ENCODE measurements around the gene GNPTG. TPM values are rescaled to one million over a fixed set of nuclear protein-coding genes. Genes with fewer than 3 reads are reported as not detected.

The GNPTG gene
- total RNA-seq, 4 donors from 2014 or later = 51.1 to 117 (median 71.6) TPM

DNA sequence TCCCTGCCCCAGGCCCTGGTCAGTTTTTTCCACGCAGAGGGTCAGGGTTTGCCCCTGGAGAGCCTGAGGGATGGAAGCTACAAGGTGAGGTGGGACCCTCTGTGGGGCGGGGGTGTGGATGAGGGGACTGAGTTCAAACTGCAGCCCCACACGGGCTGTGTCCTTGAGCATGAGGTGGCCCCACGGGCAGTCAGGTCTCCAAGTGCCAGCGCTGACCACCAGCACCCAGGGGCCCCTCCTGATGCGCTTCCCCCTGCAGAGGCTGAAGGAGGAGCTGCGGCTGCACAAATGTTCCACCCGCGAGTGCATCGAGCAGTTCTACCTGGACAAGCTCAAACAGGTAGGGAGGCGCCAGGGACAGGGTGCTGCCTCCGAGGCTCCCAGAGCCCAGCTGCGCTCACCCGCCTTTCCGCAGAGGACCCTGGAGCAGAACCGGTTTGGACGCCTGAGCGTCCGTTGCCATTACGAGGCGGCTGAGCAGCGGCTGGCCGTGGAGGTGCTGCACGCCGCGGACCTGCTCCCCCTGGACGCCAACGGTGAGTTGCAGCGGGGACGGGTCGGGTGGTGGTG, 4.4 kb upstream of the GNPTG start:
- WGBS, 2 donors = 88% methylated on average over 31 of the region's 31 CpGs
- TF ChIP-seq POLR2A (IDR thresholded peaks at IDR 0.05) (no peak), CTCF (IDR thresholded peaks at IDR 0.05) (no peak), EP300 (IDR thresholded peaks at IDR 0.05) (no peak)
- peaks cover 0 to 6% of the 10 kb centered on the region in 2 donors for H3K27me3 ChIP-seq
- H3K27ac ChIP-seq = no peak overlapping the region
- no peak overlapping the region for H3K4me3 ChIP-seq
- no peaks in the 10 kb centered on the region for H3K9me3 ChIP-seq
- no peak for DNase-seq (ENCODE audit: low spot score in 2 of 2)
- H3K36me3 ChIP-seq = peaks cover 0 to 34% (median 0%) of the 10 kb centered on the region in 3 donors
- H3K4me1 ChIP-seq = peaks cover 0 to 37% (median 23%) of the 10 kb centered on the region in 4 donors

GRCh38 chr16:1347962-1348361, 3.8 kb upstream of the GNPTG start:
- WGBS, 2 donors = 86 to 87% methylated on average over 6 to 28 of the region's 29 CpGs
- Histone ChIP-seq H3K27ac (no peak overlapping the region), H3K36me3 (peaks cover 0 to 34% (median 0%) of the 10 kb centered on the region in 3 donors), H3K9me3 (no peaks in the 10 kb centered on the region), H3K27me3 (peaks cover 0 to under 1% of the 10 kb centered on the region in 2 donors), H3K4me1 (peaks cover 0 to 37% (median 23%) of the 10 kb centered on the region in 4 donors), H3K4me3 (no peak overlapping the region)
- DNase-seq (ENCODE audit: low spot score in 2 of 2) = no peak
- TF ChIP-seq CTCF (IDR thresholded peaks at IDR 0.05) (no peak), POLR2A (IDR thresholded peaks at IDR 0.05) (no peak), EP300 (IDR thresholded peaks at IDR 0.05) (no peak)

DNA sequence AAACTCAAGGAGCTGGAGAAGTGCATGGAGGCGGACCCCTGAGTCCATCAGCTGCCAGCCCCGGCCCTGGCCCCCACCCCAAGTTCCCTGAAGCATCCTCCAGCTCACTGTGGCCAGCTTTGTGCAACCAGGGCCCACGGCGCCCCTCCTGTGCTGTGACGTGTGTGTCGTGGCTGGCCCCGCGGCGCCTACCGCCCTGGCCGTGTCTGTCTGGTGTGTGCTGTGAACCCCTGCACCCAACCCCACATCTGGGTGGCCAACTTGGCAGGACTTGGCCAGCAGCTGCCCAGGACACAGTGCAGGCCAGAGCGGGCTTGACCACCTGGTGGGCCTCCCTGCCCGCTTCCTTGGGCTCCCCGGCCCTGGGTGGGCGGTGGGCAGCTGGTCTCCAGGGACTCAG, 3.3 kb upstream of the GNPTG start:
- H3K4me1 ChIP-seq = peaks cover 0 to 37% (median 25%) of the 10 kb centered on the region in 4 donors
- no peaks in the 10 kb centered on the region for H3K9me3 ChIP-seq
- no peak for TF ChIP-seq CTCF (IDR thresholded peaks at IDR 0.05)
- TF ChIP-seq POLR2A (IDR thresholded peaks at IDR 0.05) = no peak
- TF ChIP-seq EP300 (IDR thresholded peaks at IDR 0.05) = no peak
- no peaks in the 10 kb centered on the region for H3K27me3 ChIP-seq
- H3K27ac ChIP-seq = no peak overlapping the region
- peaks cover 0 to 34% (median 0%) of the 10 kb centered on the region in 3 donors for H3K36me3 ChIP-seq
- DNase-seq (ENCODE audit: low spot score in 2 of 2) = no peak
- WGBS, 2 donors = 80 to 86% methylated on average over 6 to 15 of the region's 15 CpGs
- H3K4me3 ChIP-seq = no peak overlapping the region

GRCh38 chr16:1348926-1349325, 2.8 kb upstream of the GNPTG start:
- Histone ChIP-seq H3K4me1 (peaks cover 0 to 37% (median 25%) of the 10 kb centered on the region in 4 donors), H3K4me3 (no peak overlapping the region), H3K27ac (no peak overlapping the region), H3K9me3 (no peaks in the 10 kb centered on the region), H3K36me3 (peaks cover 0 to 34% (median 0%) of the 10 kb centered on the region in 3 donors), H3K27me3 (no peaks in the 10 kb centered on the region)
- TF ChIP-seq CTCF (IDR thresholded peaks at IDR 0.05) (no peak), POLR2A (IDR thresholded peaks at IDR 0.05) (no peak), EP300 (IDR thresholded peaks at IDR 0.05) (no peak)
- WGBS, 2 donors = 80 to 82% methylated on average over 11 to 14 of the region's 14 CpGs
- DNase-seq (ENCODE audit: low spot score in 2 of 2) = no peak

GRCh38 chr16:1349351-1349750, 2.4 kb upstream of the GNPTG start:
- Histone ChIP-seq H3K9me3 (no peaks in the 10 kb centered on the region), H3K27ac (no peak overlapping the region), H3K27me3 (no peaks in the 10 kb centered on the region), H3K36me3 (peaks cover 0 to 34% (median 0%) of the 10 kb centered on the region in 3 donors), H3K4me1 (peaks cover 0 to 38% (median 27%) of the 10 kb centered on the region in 4 donors), H3K4me3 (no peak overlapping the region)
- no peak for DNase-seq (ENCODE audit: low spot score in 2 of 2)
- TF ChIP-seq CTCF (IDR thresholded peaks at IDR 0.05) (no peak), POLR2A (IDR thresholded peaks at IDR 0.05) (no peak), EP300 (IDR thresholded peaks at IDR 0.05) (no peak)
- 82 to 84% methylated on average over 16 of the region's 16 CpGs for WGBS, 2 donors
